ENCODE measurements around the gene RSL24D1. TPM values are rescaled to one million over a fixed set of nuclear protein-coding genes. Genes with fewer than 3 reads are reported as not detected.

The RSL24D1 gene
- polyA plus RNA-seq, 4 donors = 42.7 to 79.3 (median 78.3) TPM

- no peak overlapping the region for H3K4me3 ChIP-seq (ENCODE audit: low read depth in 1 of 3, low read length in 3 of 3)
- FAIRE-seq = no peak
- peaks cover 0 to 23% (median 5%) of the 10 kb centered on the region in 3 donors for H3K4me1 ChIP-seq (ENCODE audit: control insufficient read depth in 3 of 3, insufficient read depth in 2 of 3, low read depth in 1 of 3, low read length in 2 of 3)
- H3K27me3 ChIP-seq (ENCODE audit: control insufficient read depth in 3 of 3, insufficient read depth in 3 of 3, low read length in 3 of 3) = no peaks in the 10 kb centered on the region
- H3K36me3 ChIP-seq (ENCODE audit: control insufficient read depth in 3 of 3, insufficient read depth in 2 of 3, low read depth in 1 of 3, low read length in 3 of 3) = peaks cover 0 to 8% (median 3%) of the 10 kb centered on the region in 3 donors
- H3K9me3 ChIP-seq (ENCODE audit: control insufficient read depth in 2 of 2, insufficient read depth in 1 of 2, low read depth in 1 of 2, low read length in 1 of 2) = no peaks in the 10 kb centered on the region
- H3K27ac ChIP-seq (ENCODE audit: low read depth in 1 of 3, low read length in 2 of 3) = peak overlapping the region in 1 of 3 donors; percentile 63
- DNase-seq = peak; percentile 71 to 85
Measured at GRCh38 chr15:55224892-55225291, 28.2 kb upstream of the RSL24D1 start.

- peaks cover 0 to 23% (median 5%) of the 10 kb centered on the region in 3 donors for H3K4me1 ChIP-seq (ENCODE audit: control insufficient read depth in 3 of 3, insufficient read depth in 2 of 3, low read depth in 1 of 3, low read length in 2 of 3)
- H3K9me3 ChIP-seq (ENCODE audit: control insufficient read depth in 2 of 2, insufficient read depth in 1 of 2, low read depth in 1 of 2, low read length in 1 of 2) = no peaks in the 10 kb centered on the region
- H3K4me3 ChIP-seq (ENCODE audit: low read depth in 1 of 3, low read length in 3 of 3) = no peak overlapping the region
- H3K27me3 ChIP-seq (ENCODE audit: control insufficient read depth in 3 of 3, insufficient read depth in 3 of 3, low read length in 3 of 3) = no peaks in the 10 kb centered on the region
- H3K27ac ChIP-seq (ENCODE audit: low read depth in 1 of 3, low read length in 2 of 3) = peak overlapping the region in 1 of 3 donors; percentile 20
- peak in 1 of 2 donors; percentile 20 for DNase-seq
- peaks cover 0 to 4% (median 3%) of the 10 kb centered on the region in 3 donors for H3K36me3 ChIP-seq (ENCODE audit: control insufficient read depth in 3 of 3, insufficient read depth in 2 of 3, low read depth in 1 of 3, low read length in 3 of 3)
- FAIRE-seq = no peak
Measured at GRCh38 chr15:55222588-55222987, 25.8 kb upstream of the RSL24D1 start.

GRCh38 chr15:55221090-55222011 lies 24.6 kb upstream of the RSL24D1 start:
- Histone ChIP-seq H3K27me3 (ENCODE audit: control insufficient read depth in 3 of 3, insufficient read depth in 3 of 3, low read length in 3 of 3) (no peaks in the 10 kb centered on the region), H3K36me3 (ENCODE audit: control insufficient read depth in 3 of 3, insufficient read depth in 2 of 3, low read depth in 1 of 3, low read length in 3 of 3) (peaks cover 0 to 4% (median 3%) of the 10 kb centered on the region in 3 donors), H3K4me3 (ENCODE audit: low read depth in 1 of 3, low read length in 3 of 3) (no peak overlapping the region), H3K27ac (ENCODE audit: low read depth in 1 of 3, low read length in 2 of 3) (peak overlapping the region; percentile 39 to 82 (median 65)), H3K9me3 (ENCODE audit: control insufficient read depth in 2 of 2, insufficient read depth in 1 of 2, low read depth in 1 of 2, low read length in 1 of 2) (no peaks in the 10 kb centered on the region), H3K4me1 (ENCODE audit: control insufficient read depth in 3 of 3, insufficient read depth in 2 of 3, low read depth in 1 of 3, low read length in 2 of 3) (peaks cover 0 to 23% (median 5%) of the 10 kb centered on the region in 3 donors)
- no peak for FAIRE-seq
- 61 to 85% (median 65%) methylated on average over 6 of the region's 6 CpGs for WGBS, 3 donors
- peak; percentile 9 to 73 for DNase-seq

GRCh38 chr15:55220606-55221005 lies 23.9 kb upstream of the RSL24D1 start:
- Histone ChIP-seq H3K36me3 (ENCODE audit: control insufficient read depth in 3 of 3, insufficient read depth in 2 of 3, low read depth in 1 of 3, low read length in 3 of 3) (peaks cover 0 to 4% (median 2%) of the 10 kb centered on the region in 3 donors), H3K4me3 (ENCODE audit: low read depth in 1 of 3, low read length in 3 of 3) (no peak overlapping the region), H3K27me3 (ENCODE audit: control insufficient read depth in 3 of 3, insufficient read depth in 3 of 3, low read length in 3 of 3) (no peaks in the 10 kb centered on the region), H3K4me1 (ENCODE audit: control insufficient read depth in 3 of 3, insufficient read depth in 2 of 3, low read depth in 1 of 3, low read length in 2 of 3) (peaks cover 0 to 23% (median 5%) of the 10 kb centered on the region in 3 donors), H3K27ac (ENCODE audit: low read depth in 1 of 3, low read length in 2 of 3) (peak overlapping the region in 2 of 3 donors; percentile 65 to 82), H3K9me3 (ENCODE audit: control insufficient read depth in 2 of 2, insufficient read depth in 1 of 2, low read depth in 1 of 2, low read length in 1 of 2) (no peaks in the 10 kb centered on the region)
- FAIRE-seq = no peak
- no peak for DNase-seq

- no peak overlapping the region for H3K27ac ChIP-seq (ENCODE audit: low read depth in 1 of 3, low read length in 2 of 3)
- WGBS, 3 donors = 69 to 79% (median 72%) methylated on average over 2 of the region's 2 CpGs
- no peak for FAIRE-seq
Measured at GRCh38 chr15:55218056-55218455, 21.3 kb upstream of the RSL24D1 start.

GRCh38 chr15:55204464-55204863 lies 7.7 kb upstream of the RSL24D1 start:
- no peak overlapping the region for H3K27ac ChIP-seq (ENCODE audit: low read depth in 1 of 3, low read length in 2 of 3)
- 84 to 95% (median 92%) methylated on average over 4 of the region's 4 CpGs for WGBS, 3 donors
- H3K4me3 ChIP-seq (ENCODE audit: low read depth in 1 of 3, low read length in 3 of 3) = no peak overlapping the region
- H3K27me3 ChIP-seq (ENCODE audit: control insufficient read depth in 3 of 3, insufficient read depth in 3 of 3, low read length in 3 of 3) = no peaks in the 10 kb centered on the region
- DNase-seq (no peak), FAIRE-seq (no peak)
- no peaks in the 10 kb centered on the region for H3K4me1 ChIP-seq (ENCODE audit: control insufficient read depth in 3 of 3, insufficient read depth in 2 of 3, low read depth in 1 of 3, low read length in 2 of 3)
- no peaks in the 10 kb centered on the region for H3K36me3 ChIP-seq (ENCODE audit: control insufficient read depth in 3 of 3, insufficient read depth in 2 of 3, low read depth in 1 of 3, low read length in 3 of 3)
- H3K9me3 ChIP-seq (ENCODE audit: control insufficient read depth in 2 of 2, insufficient read depth in 1 of 2, low read depth in 1 of 2, low read length in 1 of 2) = no peaks in the 10 kb centered on the region

More at GRCh38 chr15:55218056-55218455, 21.3 kb upstream of the RSL24D1 start:
- Histone ChIP-seq H3K27me3 (ENCODE audit: control insufficient read depth in 3 of 3, insufficient read depth in 3 of 3, low read length in 3 of 3) (no peaks in the 10 kb centered on the region), H3K4me3 (ENCODE audit: low read depth in 1 of 3, low read length in 3 of 3) (no peak overlapping the region), H3K4me1 (ENCODE audit: control insufficient read depth in 3 of 3, insufficient read depth in 2 of 3, low read depth in 1 of 3, low read length in 2 of 3) (peaks cover 0 to 10% (median 3%) of the 10 kb centered on the region in 3 donors), H3K36me3 (ENCODE audit: control insufficient read depth in 3 of 3, insufficient read depth in 2 of 3, low read depth in 1 of 3, low read length in 3 of 3) (peaks cover 0 to 4% (median 2%) of the 10 kb centered on the region in 3 donors), H3K9me3 (ENCODE audit: control insufficient read depth in 2 of 2, insufficient read depth in 1 of 2, low read depth in 1 of 2, low read length in 1 of 2) (no peaks in the 10 kb centered on the region)
- DNase-seq = no peak

- FAIRE-seq (no peak), DNase-seq (no peak)
- 95 to 100% (median 100%) methylated on average over 1 of the region's 1 CpG for WGBS, 3 donors
- H3K27ac ChIP-seq (ENCODE audit: low read depth in 1 of 3, low read length in 2 of 3) = no peak overlapping the region
- no peak overlapping the region for H3K4me3 ChIP-seq (ENCODE audit: low read depth in 1 of 3, low read length in 3 of 3)
- H3K27me3 ChIP-seq (ENCODE audit: control insufficient read depth in 3 of 3, insufficient read depth in 3 of 3, low read length in 3 of 3) = no peaks in the 10 kb centered on the region
- H3K9me3 ChIP-seq (ENCODE audit: control insufficient read depth in 2 of 2, insufficient read depth in 1 of 2, low read depth in 1 of 2, low read length in 1 of 2) = no peaks in the 10 kb centered on the region
- H3K36me3 ChIP-seq (ENCODE audit: control insufficient read depth in 3 of 3, insufficient read depth in 2 of 3, low read depth in 1 of 3, low read length in 3 of 3) = no peaks in the 10 kb centered on the region
- no peaks in the 10 kb centered on the region for H3K4me1 ChIP-seq (ENCODE audit: control insufficient read depth in 3 of 3, insufficient read depth in 2 of 3, low read depth in 1 of 3, low read length in 2 of 3)
Measured at GRCh38 chr15:55202206-55202605, 5.5 kb upstream of the RSL24D1 start.

GRCh38 chr15:55198706-55199105 lies 2.0 kb upstream of the RSL24D1 start:
- H3K4me3 ChIP-seq (ENCODE audit: low read depth in 1 of 3, low read length in 3 of 3) = no peak overlapping the region
- no peaks in the 10 kb centered on the region for H3K36me3 ChIP-seq (ENCODE audit: control insufficient read depth in 3 of 3, insufficient read depth in 2 of 3, low read depth in 1 of 3, low read length in 3 of 3)
- H3K4me1 ChIP-seq (ENCODE audit: control insufficient read depth in 3 of 3, insufficient read depth in 2 of 3, low read depth in 1 of 3, low read length in 2 of 3) = peaks cover 0 to 12% (median 4%) of the 10 kb centered on the region in 3 donors
- no peaks in the 10 kb centered on the region for H3K27me3 ChIP-seq (ENCODE audit: control insufficient read depth in 3 of 3, insufficient read depth in 3 of 3, low read length in 3 of 3)
- no peak overlapping the region for H3K27ac ChIP-seq (ENCODE audit: low read depth in 1 of 3, low read length in 2 of 3)
- no peak for DNase-seq
- no peaks in the 10 kb centered on the region for H3K9me3 ChIP-seq (ENCODE audit: control insufficient read depth in 2 of 2, insufficient read depth in 1 of 2, low read depth in 1 of 2, low read length in 1 of 2)
- no peak for FAIRE-seq
- 97 to 99% (median 99%) methylated on average over 3 of the region's 3 CpGs for WGBS, 3 donors
